Hepatocyte (in vitro differentiated cells): ENCODE data around the gene COMT. TPM values are rescaled to one million over a fixed set of nuclear protein-coding genes. Genes with fewer than 3 reads are reported as not detected.
A peak's percentile ranks its signal among the peaks of the same experiment; 100 is the strongest.

Experiments
- DNase-seq: peaks from one replicate; pipeline ENCODE4 v3.0.0-alpha.2; 2016; ENCODE audit warnings: low spot score
- H2AFZ ChIP-seq: fragments of 200-600 bp; sonication (generic); 2 replicates; pipeline ENCODE4 v1.6.0; 2016; ENCODE audit warnings: antibody characterized with exemption, mild to moderate bottlenecking
- H3K27ac ChIP-seq: fragments of 200-600 bp; sonication (generic); 2 replicates; pipeline ENCODE4 v1.5.1; 2016; ENCODE audit warnings: mild to moderate bottlenecking
- H3K27me3 ChIP-seq: fragments of 200-600 bp; sonication (generic); 2 replicates; pipeline ENCODE4 v1.6.1; 2016
- H3K36me3 ChIP-seq: fragments of 200-600 bp; sonication (generic); replicated peaks from 2 replicates; pipeline ENCODE4 v1.5.1; 2016; ENCODE audit warnings: low read depth; ENCODE audit not compliant: insufficient read depth
- H3K4me1 ChIP-seq: fragments of 200-600 bp; sonication (generic); 2 replicates; pipeline ENCODE4 v1.5.1; 2016; ENCODE audit warnings: mild to moderate bottlenecking, moderate library complexity; ENCODE audit not compliant: insufficient read depth
- H3K4me2 ChIP-seq: fragments of 200-600 bp; sonication (generic); 2 replicates; pipeline ENCODE4 v1.6.0; 2016
- H3K4me3 ChIP-seq: fragments of 200-600 bp; sonication (generic); 2 replicates; pipeline ENCODE4 v1.5.1; 2016; ENCODE audit warnings: mild to moderate bottlenecking
- H3K79me2 ChIP-seq: fragments of 200-600 bp; sonication (generic); 2 replicates; pipeline ENCODE4 v1.6.0; 2017; ENCODE audit warnings: mild to moderate bottlenecking
- H3K9me2 ChIP-seq: fragments of 200-600 bp; sonication (generic); replicated peaks from 2 replicates; pipeline ENCODE4 v1.6.0; 2017; ENCODE audit warnings: mild to moderate bottlenecking; ENCODE audit not compliant: insufficient read depth
- H3K9me3 ChIP-seq: fragments of 200-600 bp; sonication (generic); 2 replicates; pipeline ENCODE4 v1.5.1; 2016; ENCODE audit warnings: low read depth, mild to moderate bottlenecking
- H4K20me1 ChIP-seq: fragments of 200-600 bp; sonication (generic); 2 replicates; pipeline ENCODE4 v1.6.0; 2016; ENCODE audit warnings: mild to moderate bottlenecking; ENCODE audit not compliant: insufficient read depth, poor library complexity, severe bottlenecking
- EZH2 ChIP-seq: fragments of 200-600 bp; sonication (generic); IDR thresholded peaks from 2 replicates; pipeline ENCODE4 v1.6.1; 2016; ENCODE audit warnings: antibody characterized with exemption, mild to moderate bottlenecking, borderline replicate concordance
- EZH2phosphoT487 ChIP-seq: fragments of 200-600 bp; sonication (generic); IDR thresholded peaks from one replicate; pipeline ENCODE4 v1.6.1; 2018; ENCODE audit warnings: antibody characterized with exemption, mild to moderate bottlenecking, low read depth, moderate library complexity; ENCODE audit not compliant: unreplicated experiment, severe bottlenecking
- WGBS: methylation state at CpG from one replicate; pipeline ENCODE4 v1.1.6; 2016; ENCODE audit warnings: low lambda C conversion rate; ENCODE audit errors: missing lambda C conversion rate; 5-methylcytosine and 5-hydroxymethylcytosine counted together
- polyA plus RNA-seq: library from polyadenylated mRNA; unstranded; fragments of >200 nt; fragmentation: Nextera tagmentation; extraction: Ambion mirVana; gene quantifications from 2 replicates; pipeline ENCODE4 v1.2.1, GENCODE V29; 2016
- total RNA-seq: library from RNA; depleted of rRNA; stranded (reverse); fragments of >200 nt; gene quantifications from 2 replicates; pipeline ENCODE4 v1.2.3, GENCODE V29; 2014
- TF ChIP-seq, protein P1 (sequence below): fragments of 200-600 bp; sonication (generic); IDR thresholded peaks from 2 replicates; pipeline ENCODE4 v1.5.1; 2016; ENCODE audit warnings: antibody characterized with exemption, mild to moderate bottlenecking; ENCODE audit not compliant: poor library complexity

COMT gene
- total and polyA plus RNA-seq, 2 experiments from 2014 or later, result 74.5 to 153 TPM

- TF ChIP-seq, protein P1, sequence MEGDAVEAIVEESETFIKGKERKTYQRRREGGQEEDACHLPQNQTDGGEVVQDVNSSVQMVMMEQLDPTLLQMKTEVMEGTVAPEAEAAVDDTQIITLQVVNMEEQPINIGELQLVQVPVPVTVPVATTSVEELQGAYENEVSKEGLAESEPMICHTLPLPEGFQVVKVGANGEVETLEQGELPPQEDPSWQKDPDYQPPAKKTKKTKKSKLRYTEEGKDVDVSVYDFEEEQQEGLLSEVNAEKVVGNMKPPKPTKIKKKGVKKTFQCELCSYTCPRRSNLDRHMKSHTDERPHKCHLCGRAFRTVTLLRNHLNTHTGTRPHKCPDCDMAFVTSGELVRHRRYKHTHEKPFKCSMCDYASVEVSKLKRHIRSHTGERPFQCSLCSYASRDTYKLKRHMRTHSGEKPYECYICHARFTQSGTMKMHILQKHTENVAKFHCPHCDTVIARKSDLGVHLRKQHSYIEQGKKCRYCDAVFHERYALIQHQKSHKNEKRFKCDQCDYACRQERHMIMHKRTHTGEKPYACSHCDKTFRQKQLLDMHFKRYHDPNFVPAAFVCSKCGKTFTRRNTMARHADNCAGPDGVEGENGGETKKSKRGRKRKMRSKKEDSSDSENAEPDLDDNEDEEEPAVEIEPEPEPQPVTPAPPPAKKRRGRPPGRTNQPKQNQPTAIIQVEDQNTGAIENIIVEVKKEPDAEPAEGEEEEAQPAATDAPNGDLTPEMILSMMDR, result no peak
- TF ChIP-seq EZH2 (no peak), EZH2phosphoT487 (no peak)
- 82% methylated on average over 9 of the region's 10 CpGs for WGBS
- Histone ChIP-seq H3K9me2 (no peaks in the 10 kb centered on the region), H3K79me2 (no peaks in the 10 kb centered on the region), H3K4me3 (no peak overlapping the region), H3K36me3 (no peaks in the 10 kb centered on the region), H3K4me2 (no peak overlapping the region), H2AFZ (no peak overlapping the region), H3K27me3 (peaks cover 33% of the 10 kb centered on the region), H4K20me1 (no peaks in the 10 kb centered on the region), H3K27ac (no peak overlapping the region), H3K9me3 (no peaks in the 10 kb centered on the region), H3K4me1 (peaks cover 6% of the 10 kb centered on the region)
- no peak for DNase-seq
Observed at GRCh38 chr22:20015187-20015625, 73.6 kb downstream of the COMT start.

GRCh38 chr22:20015971-20016733 lies 74.6 kb downstream of the COMT start:
- TF ChIP-seq EZH2 (peak; percentile 88), EZH2phosphoT487 (peak; percentile 34)
- TF ChIP-seq, protein P1, result no peak
- Histone ChIP-seq H3K4me1 (peaks cover 6% of the 10 kb centered on the region), H3K79me2 (peaks cover 1% of the 10 kb centered on the region), H3K27ac (no peak overlapping the region), H3K4me2 (peak overlapping the region; percentile 96), H4K20me1 (no peaks in the 10 kb centered on the region), H3K9me3 (no peaks in the 10 kb centered on the region), H3K27me3 (peaks cover 33% of the 10 kb centered on the region), H2AFZ (peak overlapping the region; percentile 57), H3K9me2 (no peaks in the 10 kb centered on the region), H3K4me3 (peak overlapping the region; percentile 63), H3K36me3 (no peaks in the 10 kb centered on the region)
- peak; percentile 46 for DNase-seq
- WGBS, result under 1% methylated on average over 41 of the region's 101 CpGs

GRCh38 chr22:20016734-20017621 lies 75.4 kb downstream of the COMT start, which contains the start of gene ARVCF:
TSS of gene ARVCF (minus strand) at chr22:20016823. CDS start at chr22:19990794, 26,029 bp downstream.
- Histone ChIP-seq H3K27ac (no peak within 1 kb of the TSS), H3K79me2 (peaks cover 8% of the 10 kb centered on the region), H3K9me3 (no peaks in the 10 kb centered on the region), H3K4me3 (peak within 1 kb of the TSS; percentile 63), H4K20me1 (no peaks in the 10 kb centered on the region), H2AFZ (peak within 1 kb of the TSS; percentile 80), H3K27me3 (peaks cover 33% of the 10 kb centered on the region), H3K4me2 (peak within 1 kb of the TSS; percentile 96), H3K9me2 (no peaks in the 10 kb centered on the region), H3K4me1 (peaks cover 11% of the 10 kb centered on the region), H3K36me3 (no peaks in the 10 kb centered on the region)
- TF ChIP-seq, protein P1, result no peak
- TF ChIP-seq EZH2phosphoT487, result no peak
- TF ChIP-seq EZH2, result no peak
- 4% methylated on average over 47 of the region's 79 CpGs for WGBS
- DNase-seq, result peak; percentile 92
